Measurements from ENCODE around the gene CLEC2B.

- TF ChIP-seq, protein P1, sequence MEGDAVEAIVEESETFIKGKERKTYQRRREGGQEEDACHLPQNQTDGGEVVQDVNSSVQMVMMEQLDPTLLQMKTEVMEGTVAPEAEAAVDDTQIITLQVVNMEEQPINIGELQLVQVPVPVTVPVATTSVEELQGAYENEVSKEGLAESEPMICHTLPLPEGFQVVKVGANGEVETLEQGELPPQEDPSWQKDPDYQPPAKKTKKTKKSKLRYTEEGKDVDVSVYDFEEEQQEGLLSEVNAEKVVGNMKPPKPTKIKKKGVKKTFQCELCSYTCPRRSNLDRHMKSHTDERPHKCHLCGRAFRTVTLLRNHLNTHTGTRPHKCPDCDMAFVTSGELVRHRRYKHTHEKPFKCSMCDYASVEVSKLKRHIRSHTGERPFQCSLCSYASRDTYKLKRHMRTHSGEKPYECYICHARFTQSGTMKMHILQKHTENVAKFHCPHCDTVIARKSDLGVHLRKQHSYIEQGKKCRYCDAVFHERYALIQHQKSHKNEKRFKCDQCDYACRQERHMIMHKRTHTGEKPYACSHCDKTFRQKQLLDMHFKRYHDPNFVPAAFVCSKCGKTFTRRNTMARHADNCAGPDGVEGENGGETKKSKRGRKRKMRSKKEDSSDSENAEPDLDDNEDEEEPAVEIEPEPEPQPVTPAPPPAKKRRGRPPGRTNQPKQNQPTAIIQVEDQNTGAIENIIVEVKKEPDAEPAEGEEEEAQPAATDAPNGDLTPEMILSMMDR (conservative IDR thresholded peaks at IDR 0.05; ENCODE audit: low read depth, low read length) = no peak
- TF ChIP-seq EZH2 (IDR thresholded peaks at IDR 0.05; ENCODE audit: borderline replicate concordance, low read depth, low read length, poor library complexity, severe bottlenecking) = no peak
Observed at GRCh38 chr12:9868951-9869306, 225 bp downstream of the CLEC2B start.
